ENCODE results near the gene MTHFD1L.

The MTHFD1L gene

DNA sequence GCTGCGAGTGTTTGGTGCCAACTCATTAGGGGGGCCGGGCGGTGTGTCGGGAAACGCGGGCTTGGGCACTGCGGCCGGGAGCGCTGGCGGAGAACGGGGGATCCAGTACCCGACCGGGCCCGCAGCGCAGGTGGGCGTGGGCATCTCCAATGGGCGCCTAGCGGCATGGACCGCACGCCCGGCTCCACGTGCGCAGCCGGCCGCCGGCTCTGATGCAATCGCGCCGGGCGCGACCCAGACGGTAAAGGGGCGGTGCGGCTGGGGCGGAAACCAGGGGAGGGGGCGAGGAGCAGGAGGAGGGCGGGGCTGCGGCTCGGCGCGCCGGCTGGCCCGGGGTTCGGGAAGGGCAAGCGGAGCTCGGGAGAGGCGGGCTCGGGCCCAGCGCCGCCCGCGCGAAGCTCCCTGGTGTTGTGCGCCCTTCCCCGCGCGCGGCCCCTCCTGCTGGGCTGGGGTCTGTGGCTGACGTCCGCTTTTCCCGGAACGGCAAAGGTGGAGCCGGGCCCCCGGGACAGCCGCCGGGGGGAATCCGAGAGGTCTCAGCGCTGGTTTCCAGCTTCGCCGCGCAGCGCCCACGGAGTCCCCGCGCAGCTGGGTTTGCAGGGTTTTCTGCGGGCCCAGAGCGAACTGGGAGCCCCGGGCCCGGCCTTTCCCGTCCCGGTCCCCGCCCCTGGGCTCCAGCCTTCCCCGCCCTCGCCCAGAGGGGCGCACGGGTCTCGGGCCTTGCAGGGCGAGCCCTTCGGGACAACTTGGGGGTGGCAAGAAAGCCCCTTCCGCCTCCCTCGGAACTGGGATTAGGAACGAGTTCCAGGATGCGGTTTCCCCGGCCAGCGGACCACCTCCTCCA lies 867 bp downstream of the MTHFD1L start:
- peak; percentile 76 to 77 for DNase-seq

DNA sequence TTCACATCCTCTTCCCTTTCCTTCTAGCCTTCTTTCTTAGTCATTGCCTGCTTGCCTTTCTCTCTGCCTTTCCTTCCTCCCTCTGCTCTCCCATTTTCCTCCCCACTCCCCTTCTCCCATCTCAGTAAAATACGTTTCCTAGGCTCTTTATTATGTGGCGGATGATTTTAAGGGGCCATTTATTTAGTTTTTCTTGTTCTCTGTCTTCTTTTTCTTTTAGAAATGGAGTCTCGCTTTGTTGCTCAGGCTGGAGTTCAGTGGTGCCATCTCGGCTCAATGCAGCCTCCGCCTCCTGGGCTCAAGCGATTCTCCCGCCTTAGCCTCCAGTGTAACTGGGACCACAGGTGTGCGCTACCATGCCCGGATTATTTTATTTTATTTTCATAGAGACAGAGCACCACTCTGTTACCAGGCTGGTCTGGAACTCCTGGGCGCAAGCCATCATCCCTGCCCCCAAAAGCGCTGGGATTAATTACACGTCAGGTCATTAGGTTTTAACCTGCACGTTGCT lies 1.5 kb downstream of the MTHFD1L start:
- DNase-seq: no peak

DNA sequence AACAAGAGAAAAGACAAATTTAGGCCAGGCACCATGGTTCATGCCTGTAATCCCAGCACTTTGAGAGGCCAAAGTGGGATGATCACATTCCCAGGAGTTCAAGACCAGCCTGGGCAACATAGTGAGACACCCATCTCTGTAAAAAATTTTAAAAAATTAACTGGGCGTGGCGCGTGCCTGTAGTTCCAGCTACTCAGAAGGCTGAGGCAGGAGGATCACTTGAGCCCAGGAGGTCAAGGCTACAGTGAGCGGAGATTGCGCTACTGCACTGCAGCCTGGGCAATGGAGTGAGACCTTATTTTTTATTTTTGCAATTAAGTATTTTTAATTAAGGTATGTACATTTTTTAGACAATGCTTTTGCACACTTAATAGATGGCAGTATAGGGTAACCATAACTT lies 3.3 kb downstream of the MTHFD1L start:
- DNase-seq: no peak

DNA sequence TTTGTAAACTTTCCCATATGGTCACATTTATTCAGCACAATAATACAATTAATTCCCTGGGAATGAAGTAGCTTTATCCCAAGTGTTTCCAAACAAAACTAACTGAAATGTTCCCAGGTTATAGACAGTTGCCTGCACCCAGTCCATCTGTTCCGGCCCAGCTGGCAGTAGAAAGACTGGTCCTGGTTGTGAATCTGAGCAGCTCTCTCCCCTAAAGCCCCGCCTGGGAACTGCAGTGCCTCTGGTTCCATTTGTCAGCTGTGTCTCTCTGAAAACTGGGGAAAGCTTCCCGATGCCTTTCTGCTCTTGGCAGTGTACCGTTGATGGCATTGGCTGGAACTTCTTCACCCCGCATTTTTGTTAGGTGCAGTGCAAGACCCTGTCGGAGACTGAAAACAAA lies 8.7 kb downstream of the MTHFD1L start:
- no peak for DNase-seq

DNA sequence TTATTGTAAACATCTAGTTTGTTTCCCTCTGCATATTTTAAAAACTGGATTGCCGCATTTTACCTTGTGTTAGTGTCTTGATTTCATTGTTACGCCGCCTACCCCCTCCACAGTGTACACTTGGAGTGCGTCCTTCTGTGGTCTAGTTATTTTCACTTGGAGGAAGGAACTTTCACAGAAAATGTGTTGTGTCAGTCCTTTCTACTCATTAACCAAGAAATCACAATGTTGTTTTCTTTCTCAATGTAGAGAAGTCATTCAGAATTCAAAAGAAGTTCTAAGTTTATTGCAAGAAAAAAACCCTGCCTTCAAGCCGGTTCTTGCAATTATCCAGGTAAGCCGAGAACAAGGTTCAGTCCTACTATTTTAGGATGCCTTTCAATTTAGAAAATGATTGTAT lies 10.3 kb downstream of the MTHFD1L start:
- DNase-seq: no peak

DNA sequence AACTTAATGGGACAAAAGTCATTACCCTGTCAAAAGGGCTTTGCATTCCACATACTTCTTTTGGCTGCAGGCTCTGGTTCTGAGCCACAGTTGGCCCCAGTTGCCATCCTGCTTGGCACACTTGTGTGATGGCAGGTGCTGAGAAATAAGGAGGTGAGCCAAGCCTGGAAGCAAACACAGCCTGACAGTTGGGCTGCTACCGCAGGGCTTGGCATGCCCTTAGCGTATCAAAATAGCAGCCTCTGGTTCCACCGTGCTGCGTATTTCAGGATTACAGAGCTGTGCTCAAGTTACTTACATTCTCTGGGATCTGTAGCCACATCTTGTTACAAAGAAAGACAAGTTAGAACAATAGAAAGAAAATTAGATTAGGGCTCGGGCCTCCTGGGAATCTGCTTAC lies 11.1 kb downstream of the MTHFD1L start:
- no peak for DNase-seq

DNA sequence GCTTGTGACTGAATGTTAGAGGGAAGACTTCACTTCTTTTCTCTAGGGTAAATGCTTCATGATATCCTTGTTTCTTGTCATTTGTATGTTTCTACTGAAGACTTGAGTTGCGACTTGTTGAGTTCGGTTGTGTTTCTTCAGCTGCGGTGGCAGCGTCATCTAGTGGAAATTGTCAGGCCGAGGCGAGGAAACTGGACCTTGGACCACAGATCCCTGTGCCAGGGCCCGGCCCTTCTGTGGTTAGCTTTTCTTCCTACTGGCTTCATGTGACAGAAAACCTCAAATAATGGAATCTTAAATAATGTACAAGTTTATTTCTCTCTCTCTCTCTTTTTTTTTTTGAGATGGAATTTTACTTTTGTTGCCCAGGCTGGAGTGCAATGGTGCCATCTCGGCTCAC lies 12.4 kb downstream of the MTHFD1L start:
- DNase-seq: no peak

DNA sequence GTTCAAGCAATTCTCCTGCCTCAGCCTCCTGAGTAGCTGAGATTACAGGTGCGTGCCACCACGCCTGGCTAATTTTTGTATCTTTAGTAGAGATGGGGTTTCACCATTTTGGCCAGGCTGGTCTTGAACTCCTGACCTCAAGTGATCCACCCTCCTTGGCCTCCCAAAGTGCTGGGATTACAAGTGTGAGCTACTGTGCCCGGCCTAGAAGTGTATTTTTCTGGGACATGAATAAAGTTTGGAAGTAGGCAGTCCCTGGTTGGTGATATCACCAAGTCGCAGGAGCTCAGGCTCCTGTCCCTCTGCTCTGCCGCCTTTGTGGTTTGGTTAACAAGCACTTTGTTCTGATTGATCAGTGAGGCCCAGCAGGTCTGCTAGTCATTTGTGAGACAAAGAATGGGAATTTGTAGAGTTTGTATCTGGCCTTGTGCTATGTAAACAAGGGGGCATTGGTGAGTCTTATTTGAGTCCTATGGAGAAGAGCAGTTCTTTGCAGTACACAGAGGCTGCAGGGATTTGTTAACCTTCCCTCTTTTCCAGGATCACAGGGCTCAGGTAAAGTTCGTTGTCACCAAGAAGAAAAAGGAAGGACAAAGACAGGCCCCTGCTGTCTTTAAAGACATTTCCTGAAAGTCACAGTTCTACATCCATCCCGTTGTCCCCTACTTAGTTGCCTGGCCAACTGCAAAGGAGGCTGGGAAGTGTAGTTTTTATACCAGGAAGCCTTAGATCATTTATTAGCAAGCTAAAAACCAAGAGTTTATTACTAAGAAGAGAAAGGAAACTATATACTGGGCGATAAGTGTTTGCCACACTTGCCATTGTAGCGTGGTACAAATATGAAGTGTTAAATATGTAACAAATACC lies 13.1 kb downstream of the MTHFD1L start:
- no peak for DNase-seq

DNA sequence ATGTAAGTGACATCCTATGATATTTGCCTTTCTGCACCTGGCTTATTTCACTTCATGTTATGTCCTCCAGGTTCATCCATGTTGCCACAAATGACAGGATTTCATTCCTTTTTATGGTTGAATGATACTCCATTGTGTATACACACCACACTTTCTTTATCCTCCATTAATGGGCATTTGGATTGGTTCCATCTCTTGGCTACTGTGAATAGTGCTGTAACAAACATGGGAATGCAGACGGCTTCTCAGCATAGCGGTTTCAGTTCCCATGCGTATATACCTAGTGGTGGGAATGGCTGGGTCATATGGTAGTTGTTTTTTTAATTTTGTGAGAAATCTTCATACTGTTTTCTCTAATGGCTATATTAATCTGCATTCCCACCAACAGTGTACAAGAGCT lies 14.8 kb downstream of the MTHFD1L start:
- no peak for DNase-seq

DNA sequence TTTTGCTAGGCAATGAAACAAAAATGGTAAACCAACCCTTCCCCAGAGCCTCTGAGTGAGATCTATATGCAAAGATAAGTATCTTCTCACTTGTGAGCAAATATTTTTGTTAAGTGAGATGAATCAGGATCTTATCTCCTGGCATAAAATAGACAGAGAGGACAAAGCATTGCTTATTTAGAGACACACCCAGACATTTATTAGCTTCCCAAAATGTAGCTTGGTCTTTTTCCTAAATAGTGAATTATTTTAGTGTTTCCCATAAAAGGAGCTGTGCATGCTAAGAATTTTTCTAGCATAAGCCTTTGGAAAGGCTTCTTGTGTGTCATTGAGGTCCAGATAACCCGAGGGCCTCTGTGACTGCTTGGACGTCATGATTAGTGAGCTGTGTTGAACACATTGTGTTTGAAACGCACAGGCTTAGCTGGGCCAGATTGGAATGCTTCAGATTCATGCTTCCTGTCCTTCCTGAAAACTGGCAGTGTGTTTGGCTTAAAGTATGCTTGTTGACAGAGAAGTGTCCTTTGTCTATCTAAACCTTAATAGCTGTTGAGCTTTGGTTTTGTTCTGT lies 16.5 kb downstream of the MTHFD1L start:
- no peak for DNase-seq

DNA sequence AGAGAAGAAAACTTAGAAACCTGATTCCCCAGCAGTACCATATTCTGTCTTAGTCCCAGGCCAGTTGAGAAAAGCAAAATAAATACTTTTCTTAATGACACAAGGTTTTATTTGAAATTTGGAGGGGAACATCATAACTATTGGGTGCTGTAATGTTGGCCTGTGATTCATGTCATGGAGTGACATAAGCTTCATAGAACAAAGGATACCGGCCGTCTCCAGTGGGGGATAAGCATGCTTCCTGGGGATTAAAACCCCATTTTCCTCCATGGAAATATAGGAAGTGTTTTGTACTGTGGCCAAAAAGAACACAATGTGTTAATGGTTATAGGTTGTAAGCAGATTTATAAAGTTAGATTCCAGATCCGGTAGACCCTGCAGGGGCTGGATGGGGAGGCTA lies 18.0 kb downstream of the MTHFD1L start:
- no peak for DNase-seq

DNA sequence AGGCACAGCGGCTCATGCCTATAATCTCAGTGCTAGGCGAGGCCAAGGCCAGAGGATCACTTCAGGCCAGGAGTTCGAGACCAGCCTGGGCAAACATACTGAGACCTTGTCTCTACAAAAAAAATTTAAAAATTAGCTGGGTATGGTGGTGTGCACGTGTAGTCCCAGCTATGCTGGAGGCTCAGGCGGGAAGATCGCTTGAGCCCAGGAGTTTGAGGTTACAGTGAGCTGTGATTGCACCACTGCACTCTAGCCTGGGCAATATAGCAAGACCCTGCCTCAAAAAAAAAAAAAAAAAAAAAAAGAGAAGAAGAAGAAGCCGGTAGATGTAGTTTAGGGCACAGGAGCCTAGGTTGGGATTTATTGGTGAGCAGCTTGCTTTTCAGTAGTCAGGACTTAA lies 20.7 kb downstream of the MTHFD1L start:
- no peak for DNase-seq

DNA sequence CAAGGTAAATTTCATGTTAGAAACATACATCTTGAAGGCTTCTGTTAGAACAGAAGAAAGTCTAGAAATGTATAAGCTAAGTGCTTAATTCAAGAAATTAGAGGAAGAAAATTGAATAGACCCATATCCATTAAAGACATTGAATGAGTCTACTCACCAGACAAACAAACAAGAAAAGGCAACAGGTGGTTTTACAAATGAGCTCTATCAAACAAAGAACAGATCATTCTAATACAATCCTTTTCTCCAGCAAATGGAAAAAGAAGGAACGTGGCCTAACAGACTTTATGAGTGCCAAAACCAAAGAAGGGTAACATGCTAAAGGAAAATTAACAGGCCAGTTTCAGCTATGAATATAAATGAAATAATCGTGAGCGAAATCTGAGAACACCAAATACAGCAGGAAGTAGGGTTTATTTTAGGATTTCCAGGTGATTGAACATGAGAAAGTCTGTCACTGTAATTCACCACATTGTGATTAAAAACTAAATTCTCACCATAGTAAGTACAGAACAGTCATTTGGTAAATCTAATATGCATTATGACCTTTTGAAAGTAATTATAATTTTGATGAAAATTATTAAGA lies 22.6 kb downstream of the MTHFD1L start:
- DNase-seq: no peak

DNA sequence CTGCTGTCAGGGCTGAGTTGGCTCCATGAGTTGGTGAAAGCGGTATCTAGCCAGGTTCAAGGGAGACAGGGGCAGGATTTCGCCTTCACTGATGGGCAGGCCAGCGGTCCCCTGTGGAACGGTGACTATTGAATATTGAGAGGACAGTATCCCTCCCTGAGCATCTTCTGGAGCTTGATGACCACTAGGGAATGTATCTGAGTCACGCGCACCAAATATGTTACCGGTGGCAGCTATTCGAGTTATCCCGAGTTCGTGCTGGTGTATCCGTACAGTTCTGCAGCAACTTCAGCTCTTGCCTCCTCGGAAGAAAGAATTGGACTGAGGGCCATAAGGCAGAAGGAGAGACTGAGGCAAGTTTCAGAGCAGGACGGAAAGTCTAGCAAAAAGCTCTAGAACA lies 24.8 kb downstream of the MTHFD1L start:
- DNase-seq: no peak

DNA sequence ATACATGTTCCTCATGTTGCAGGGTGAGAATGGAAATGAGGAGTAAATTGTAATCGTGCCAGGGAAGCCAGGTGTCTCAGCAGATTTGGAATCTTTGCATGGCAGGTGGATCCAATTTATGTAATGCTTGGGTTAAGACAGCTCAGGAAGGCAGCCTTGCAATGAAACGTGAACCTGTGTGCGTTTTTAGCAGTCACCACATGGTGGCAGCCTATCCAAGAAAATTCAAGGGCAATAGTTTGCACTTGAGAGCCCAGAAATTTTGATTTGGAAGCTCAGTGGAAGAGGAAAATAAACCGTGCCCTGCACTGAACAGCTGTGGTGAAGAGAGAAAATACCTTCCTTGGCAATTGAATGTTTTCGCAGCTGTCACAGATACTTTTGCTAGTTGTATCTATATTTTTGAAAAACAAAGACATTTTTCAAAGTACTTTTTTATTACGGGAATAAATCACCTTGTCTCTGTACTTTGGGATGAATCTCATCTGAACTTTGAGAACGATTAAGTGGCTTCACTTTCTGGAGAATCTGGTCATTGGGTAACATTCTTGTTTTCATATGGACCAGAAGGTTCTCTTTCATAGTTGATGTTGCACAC lies 26.5 kb downstream of the MTHFD1L start:
- DNase-seq: peak; percentile 49 to 62

DNA sequence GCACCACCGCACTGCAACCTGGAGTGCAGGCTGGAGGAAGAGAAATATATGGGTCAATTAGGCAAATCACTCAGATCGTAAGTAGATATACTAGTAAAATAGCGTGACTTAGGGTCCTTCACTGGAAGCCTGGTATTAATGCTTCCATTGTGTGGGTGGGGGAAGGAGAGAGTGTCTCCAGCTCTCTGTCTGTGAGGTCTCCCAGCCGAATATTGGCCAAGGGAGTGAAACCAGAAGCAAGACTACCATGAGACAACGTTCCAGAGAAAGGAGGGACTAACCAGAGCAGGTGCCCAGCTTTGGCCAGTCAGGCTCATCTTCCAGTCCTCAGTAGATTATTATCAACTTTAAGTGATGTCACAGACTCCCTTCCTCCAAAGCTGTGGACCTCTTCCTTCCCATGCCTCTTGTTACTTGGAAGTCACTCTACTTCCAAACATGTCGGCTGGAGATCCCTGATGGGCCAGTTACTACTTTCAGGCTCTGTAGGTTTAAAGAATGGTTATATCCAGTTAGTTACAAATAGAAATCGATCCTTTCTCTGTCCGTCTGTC lies 28.8 kb downstream of the MTHFD1L start:
- DNase-seq: no peak

DNA sequence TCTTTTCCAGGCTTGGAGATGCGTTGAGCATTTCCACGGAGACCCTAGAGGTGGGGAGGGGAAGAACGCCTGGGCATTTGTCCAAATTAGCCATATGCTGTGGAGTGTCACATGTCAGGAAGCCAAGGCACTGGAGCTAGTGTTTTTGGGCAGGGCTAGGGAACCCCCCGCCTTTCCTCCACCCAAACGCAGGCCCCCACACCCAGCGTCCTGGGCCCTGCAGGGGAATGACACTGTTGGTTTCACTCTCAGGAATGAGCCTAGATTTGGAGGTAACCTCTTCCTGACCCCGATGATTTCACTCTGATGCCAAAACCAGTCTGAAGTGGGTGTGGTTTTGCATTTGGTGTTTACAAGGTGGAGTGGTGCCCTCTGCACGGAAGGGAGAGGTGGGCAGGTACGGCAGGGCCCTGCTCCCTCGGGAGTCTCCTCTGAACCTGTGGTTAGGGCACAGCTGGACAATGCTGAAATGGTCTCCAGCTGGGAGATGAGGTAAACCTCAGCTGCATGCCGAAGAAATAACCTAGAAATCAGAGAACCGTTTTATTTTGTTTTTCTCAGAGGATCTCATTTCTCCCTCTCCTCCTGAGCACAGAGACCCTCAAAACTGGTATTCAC lies 29.5 kb downstream of the MTHFD1L start:
- DNase-seq: peak; percentile 3 to 33

DNA sequence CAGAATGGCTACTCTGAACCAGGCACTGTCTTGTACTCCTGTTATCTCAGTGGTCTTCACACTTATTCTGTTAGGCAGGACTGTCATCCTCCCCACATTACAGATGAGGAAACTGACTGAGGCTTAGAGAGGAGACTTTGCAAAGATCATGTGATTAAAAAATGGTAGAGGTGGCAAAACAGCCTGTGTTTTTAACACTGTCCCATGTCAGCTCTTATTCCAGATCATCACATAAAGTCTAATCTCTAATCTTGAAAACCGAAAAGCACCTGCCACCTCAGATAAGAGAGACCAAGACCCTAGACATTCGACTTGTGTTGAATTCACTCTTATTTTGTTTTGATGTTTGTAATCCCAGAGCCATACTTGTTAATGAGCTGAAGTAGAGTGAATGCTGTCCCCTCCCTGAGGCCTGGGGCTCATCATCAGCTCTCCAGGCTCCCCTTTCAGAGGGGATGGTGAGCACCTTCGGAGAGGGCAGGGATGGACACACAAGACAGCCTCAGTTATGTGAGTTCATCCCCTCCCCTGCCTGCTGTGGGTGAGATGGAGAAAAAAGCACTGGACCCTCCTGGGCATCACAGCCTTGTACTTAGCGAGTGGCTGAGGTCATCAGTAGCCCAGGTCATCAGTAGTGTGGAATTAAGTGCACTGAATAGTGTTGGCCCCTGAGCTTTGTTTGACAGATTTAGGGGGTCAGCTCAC lies 30.6 kb downstream of the MTHFD1L start:
- DNase-seq: no peak

DNA sequence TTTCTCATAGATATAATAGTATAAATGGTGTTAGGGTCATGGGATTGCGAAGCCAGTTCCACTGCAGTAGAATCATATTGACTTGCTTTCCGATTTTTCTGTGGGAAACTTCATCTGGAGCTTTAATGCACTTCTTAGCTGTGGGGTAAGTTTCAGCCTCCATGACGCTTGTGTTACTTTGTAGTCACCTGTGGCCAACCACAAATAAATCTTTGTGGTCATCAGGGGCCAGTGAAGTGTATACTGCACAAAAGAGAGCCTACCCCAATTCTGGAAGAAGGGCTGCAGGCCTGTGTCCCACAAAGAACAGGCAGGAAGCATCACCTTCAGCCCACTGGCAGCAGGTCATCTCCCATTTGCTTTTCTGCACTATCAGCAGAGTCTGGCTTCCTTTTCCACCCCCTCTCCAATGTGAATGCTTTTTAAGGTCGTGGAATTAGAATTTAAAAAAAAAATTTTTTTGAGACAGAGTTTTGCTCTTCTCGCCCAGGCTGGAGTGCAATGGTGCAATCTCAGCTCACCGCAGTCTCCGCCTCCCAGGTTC lies 32.0 kb downstream of the MTHFD1L start:
- DNase-seq: no peak

DNA sequence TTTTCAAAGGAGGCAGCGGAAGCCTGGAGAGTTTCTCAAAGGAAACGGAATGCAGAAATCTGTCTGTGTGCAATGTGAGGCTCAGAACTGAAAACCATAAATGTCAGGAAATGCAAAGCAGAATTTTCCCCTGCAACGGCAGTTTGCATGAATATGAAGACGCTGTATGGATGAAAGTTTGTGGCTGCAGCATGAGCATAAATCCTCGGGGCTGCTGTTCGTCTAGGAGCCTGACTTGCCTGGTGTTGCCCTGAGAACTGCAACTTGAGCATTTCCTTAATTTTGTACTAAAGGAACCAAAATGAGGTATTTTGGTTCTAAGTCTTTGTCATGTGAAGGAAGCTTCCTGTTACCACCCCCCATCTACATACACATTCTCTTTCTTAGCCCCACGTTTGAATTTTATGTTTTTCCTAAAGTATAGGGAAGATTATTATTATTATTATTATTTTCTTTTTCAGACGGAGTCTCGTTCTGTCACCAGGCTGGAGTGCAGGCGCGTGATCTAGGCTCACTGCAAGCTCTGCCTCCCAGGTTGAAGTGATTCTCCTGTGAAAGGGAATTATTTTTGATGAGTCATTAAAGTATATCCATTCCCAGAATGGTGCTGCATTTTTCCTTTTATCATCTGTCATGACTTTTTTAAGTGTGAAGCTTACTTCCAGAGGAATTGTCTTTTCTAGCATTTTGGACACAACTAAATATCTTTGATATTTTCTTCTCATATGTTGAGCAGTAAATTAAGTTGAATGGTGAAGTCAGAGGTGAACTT lies 33.1 kb downstream of the MTHFD1L start:
- DNase-seq: no peak
